ENCODE data around the gene KISS1R. TPM values are rescaled to one million over a fixed set of nuclear protein-coding genes. Genes with fewer than 3 reads are reported as not detected.
A peak's percentile ranks its signal among the peaks of the same experiment; 100 is the strongest.

The KISS1R gene
- total and polyA plus RNA-seq, 9 donors, result 0.28 to 0.90 TPM; not detected in 7

GRCh38 chr19:945401-946252 lies 28.5 kb downstream of the KISS1R start:
- Histone ChIP-seq H3K4me1 (ENCODE audit: insufficient read depth) (peaks cover 12% of the 10 kb centered on the region), H3K4me3 (no peak overlapping the region), H3K36me3 (no peaks in the 10 kb centered on the region), H3K27me3 (no peaks in the 10 kb centered on the region), H3K9me3 (no peaks in the 10 kb centered on the region), H3K27ac (no peak overlapping the region)
- 90% methylated on average over 29 to 37 of the region's 37 CpGs for WGBS, 3 donors
- peak in 1 of 5 donors; percentile 26 for DNase-seq
- TF ChIP-seq CTCF (IDR thresholded peaks at IDR 0.05), result no peak
- no peak for TF ChIP-seq EP300 (IDR thresholded peaks at IDR 0.05)
- no peak for TF ChIP-seq POLR2A (IDR thresholded peaks at IDR 0.05)
- intact Hi-C loops (cut with DNase I), result no loop called here

- Histone ChIP-seq H3K4me1 (ENCODE audit: insufficient read depth) (peaks cover 7% of the 10 kb centered on the region), H3K27me3 (no peaks in the 10 kb centered on the region), H3K9me3 (no peaks in the 10 kb centered on the region), H3K4me3 (no peak overlapping the region), H3K36me3 (no peaks in the 10 kb centered on the region), H3K27ac (no peak overlapping the region)
- intact Hi-C loops (cut with DNase I), result no loop called here
- TF ChIP-seq POLR2A (IDR thresholded peaks at IDR 0.05), result no peak
- TF ChIP-seq CTCF (IDR thresholded peaks at IDR 0.05), result no peak
- no peak for TF ChIP-seq EP300 (IDR thresholded peaks at IDR 0.05)
- peak in 2 of 5 donors; percentile 7 to 22 for DNase-seq
- WGBS, 3 donors, result 88 to 95% (median 92%) methylated on average over 30 of the region's 30 CpGs
These were observed 30.1 kb downstream of the KISS1R start for GRCh38 chr19:947090-947706.

DNA sequence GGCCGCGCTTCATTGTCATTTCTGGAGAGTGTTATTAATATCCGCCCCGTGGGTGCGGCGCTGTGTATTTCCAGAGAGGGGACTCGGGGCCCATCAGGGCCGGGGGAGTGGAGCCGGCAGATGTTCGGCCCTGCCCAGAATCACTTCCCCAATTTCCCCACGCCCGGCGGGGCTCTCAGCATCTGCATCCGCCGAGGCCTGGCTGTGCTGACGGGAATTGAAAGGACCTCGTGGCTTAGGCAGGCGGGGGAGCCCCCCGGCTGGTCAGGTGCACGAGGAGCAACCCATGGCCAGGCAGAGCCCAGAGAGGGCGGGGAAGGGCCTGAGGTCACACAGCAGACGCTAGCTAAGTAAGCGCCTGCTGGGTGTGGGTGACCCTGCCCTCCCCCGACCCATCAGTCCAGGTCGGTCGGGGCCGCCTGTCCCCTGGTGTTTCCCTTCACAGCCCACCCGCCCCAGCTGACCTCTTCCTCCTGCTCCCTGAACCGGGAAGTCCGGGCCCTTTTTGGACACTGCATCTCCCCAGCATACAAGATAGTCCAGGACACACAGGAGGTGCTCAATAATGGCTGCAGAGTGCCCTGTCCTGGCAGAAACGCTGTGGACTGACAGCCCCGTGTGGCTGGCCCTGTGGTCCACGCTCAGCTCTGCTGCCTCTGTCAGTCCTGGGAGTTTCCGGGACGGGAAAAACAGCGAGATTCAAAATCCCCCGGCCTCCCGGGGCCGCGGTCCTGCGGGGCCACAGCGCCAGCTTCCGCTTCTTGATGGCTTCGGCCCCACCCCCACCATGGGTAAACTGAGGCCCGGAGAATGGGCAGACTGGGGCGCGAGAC lies 30.8 kb downstream of the KISS1R start:
- peaks cover 9% of the 10 kb centered on the region for H3K4me1 ChIP-seq (ENCODE audit: insufficient read depth)
- H3K9me3 ChIP-seq, result no peaks in the 10 kb centered on the region
- no peaks in the 10 kb centered on the region for H3K27me3 ChIP-seq
- H3K4me3 ChIP-seq, result no peak overlapping the region
- DNase-seq, result peak in 2 of 5 donors; percentile 12 to 22
- H3K27ac ChIP-seq, result no peak overlapping the region
- WGBS, 3 donors, result 83 to 88% (median 83%) methylated on average over 47 of the region's 47 CpGs
- TF ChIP-seq CTCF (IDR thresholded peaks at IDR 0.05) (no peak), EP300 (IDR thresholded peaks at IDR 0.05) (no peak), POLR2A (IDR thresholded peaks at IDR 0.05) (no peak)
- intact Hi-C loops (cut with DNase I), result no loop called here
- no peaks in the 10 kb centered on the region for H3K36me3 ChIP-seq

GRCh38 chr19:948842-949496 lies 31.8 kb downstream of the KISS1R start:
- H3K9me3 ChIP-seq, result no peaks in the 10 kb centered on the region
- DNase-seq, result peak in 1 of 5 donors; percentile 10
- H3K27ac ChIP-seq, result no peak overlapping the region
- no peak for TF ChIP-seq EP300 (IDR thresholded peaks at IDR 0.05)
- no peak for TF ChIP-seq CTCF (IDR thresholded peaks at IDR 0.05)
- no peak for TF ChIP-seq POLR2A (IDR thresholded peaks at IDR 0.05)
- peaks cover 10% of the 10 kb centered on the region for H3K4me1 ChIP-seq (ENCODE audit: insufficient read depth)
- H3K4me3 ChIP-seq, result no peak overlapping the region
- no peaks in the 10 kb centered on the region for H3K27me3 ChIP-seq
- intact Hi-C loops (cut with DNase I), result no loop called here
- 88 to 93% (median 91%) methylated on average over 22 to 25 of the region's 25 CpGs for WGBS, 3 donors
- no peaks in the 10 kb centered on the region for H3K36me3 ChIP-seq
